Endothelial cell of umbilical vein (primary cell): ENCODE measurements around the gene C1orf210. TPM values are rescaled to one million over a fixed set of nuclear protein-coding genes. Genes with fewer than 3 reads are reported as not detected.

Source experiments
- BruUV-seq: library from RNA; stranded (reverse); fragments of 400-500 nt; replicated peaks from 2 replicates; lab custom pipeline; 2021; lab: Mats Ljungman, UMichigan
- CTCF ChIA-PET: fragments of 300-600, 350-600 bp; sonication (Branson Sonifier 250); formaldehyde crosslinking; loops from one replicate; lab custom pipeline; 2021; ENCODE audit warnings: antibody characterized with exemption, inconsistent platforms; lab: Charles Lee
- POLR2A ChIA-PET: fragments of 300-600, 350-600 bp; sonication (Branson Sonifier 250); formaldehyde crosslinking; loops from one replicate; lab custom pipeline; 2021; ENCODE audit warnings: antibody characterized with exemption, inconsistent platforms; lab: Charles Lee
- DNase-seq: peaks from one replicate; pipeline ENCODE4 v3.0.0-alpha.2; 2011; ENCODE audit warnings: low read depth, low spot score
- FAIRE-seq: peaks from 2 replicates; lab custom pipeline; 2011; peaks lifted over from hg19 to GRCh38; lab: Jason Lieb, UNC
- H2AFZ ChIP-seq: 2 replicates; pipeline ENCODE4 v1.6.0; 2012; ENCODE audit warnings: low read depth, low read length, control low read depth, inconsistent platforms
- H3K27ac ChIP-seq: 2 replicates; pipeline ENCODE4 v1.5.1; 2011; ENCODE audit warnings: low read depth, mild to moderate bottlenecking, control low read depth, low read length, moderate library complexity; ENCODE audit not compliant: insufficient read depth
- H3K27me3 ChIP-seq, 2 experiments: 2 replicates each; pipeline versions ENCODE4 v1.6.0 to v1.6.1; 2011; ENCODE audit warnings: low read length in 2 of 2, mixed read lengths in 1 of 2; ENCODE audit not compliant: control insufficient read depth in 2 of 2, insufficient read depth in 2 of 2
- H3K36me3 ChIP-seq, 2 experiments: 2 replicates in 1 of 2; 3 replicates in 1 of 2; pipeline ENCODE4 v1.5.1; 2011; ENCODE audit warnings: low read length in 2 of 2, mild to moderate bottlenecking in 1 of 2, moderate library complexity in 1 of 2; ENCODE audit not compliant: control insufficient read depth in 2 of 2, insufficient read depth in 2 of 2; ENCODE audit errors: extremely low read depth in 1 of 2
- H3K4me1 ChIP-seq: 3 replicates; pipeline ENCODE4 v1.5.1; 2011; ENCODE audit warnings: mild to moderate bottlenecking, low read length; ENCODE audit not compliant: control insufficient read depth, insufficient read depth; ENCODE audit errors: extremely low read depth
- H3K4me2 ChIP-seq: 2 replicates; pipeline ENCODE4 v1.6.1; 2011; ENCODE audit warnings: low read length, control low read depth, mixed read lengths; ENCODE audit not compliant: insufficient read depth
- H3K4me3 ChIP-seq, 3 experiments: fragments of 200-600 bp in 1 of 3; sonication (generic), shearing (Covaris generic) in 1 of 3; replicated peaks in 1 of 3; 2 replicates each; pipeline ENCODE4 v1.5.1; 2011 to 2016; ENCODE audit warnings: control low read depth in 3 of 3, low read length in 3 of 3, mild to moderate bottlenecking in 2 of 3, inconsistent platforms in 1 of 3, low read depth in 1 of 3, moderate library complexity in 1 of 3; ENCODE audit not compliant: insufficient read depth in 1 of 3
- H3K79me2 ChIP-seq: 2 replicates; pipeline ENCODE4 v1.6.0; 2012; ENCODE audit warnings: low read length, inconsistent platforms; ENCODE audit not compliant: control insufficient read depth, insufficient read depth
- H3K9ac ChIP-seq: replicated peaks from 2 replicates; pipeline ENCODE3; 2011; ENCODE audit warnings: low read length, control low read depth; ENCODE audit not compliant: insufficient read depth; ENCODE audit errors: extremely low read depth
- H3K9me1 ChIP-seq: replicated peaks from 3 replicates; pipeline ENCODE4 v1.6.0; 2011; ENCODE audit warnings: mild to moderate bottlenecking, low read length; ENCODE audit not compliant: control insufficient read depth, insufficient read depth; ENCODE audit errors: extremely low read depth
- H3K9me3 ChIP-seq: replicated peaks from 2 replicates; pipeline ENCODE4 v1.5.1; 2012; ENCODE audit warnings: low read length, inconsistent platforms; ENCODE audit not compliant: control insufficient read depth, insufficient read depth
- H4K20me1 ChIP-seq: replicated peaks from 2 replicates; pipeline ENCODE3; 2011; ENCODE audit warnings: mild to moderate bottlenecking, low read length; ENCODE audit not compliant: control insufficient read depth, insufficient read depth; ENCODE audit errors: extremely low read depth
- FOS ChIP-seq: IDR thresholded peaks from 2 replicates; pipeline ENCODE4 v1.6.1; 2011; ENCODE audit warnings: mild to moderate bottlenecking, low read length, moderate library complexity, borderline replicate concordance; ENCODE audit not compliant: insufficient read depth
- MAX ChIP-seq: IDR thresholded peaks from 2 replicates; pipeline ENCODE4 v1.6.1; 2011; ENCODE audit not compliant: insufficient read depth, insufficient read length
- POLR2A ChIP-seq: IDR thresholded peaks from 2 replicates; pipeline ENCODE4 v1.6.1; 2012; ENCODE audit warnings: low read depth, mild to moderate bottlenecking, control low read depth, low read length
- POLR2AphosphoS5 ChIP-seq: IDR thresholded peaks from 2 replicates; pipeline ENCODE4 v1.6.1; 2012; ENCODE audit warnings: low read depth, mild to moderate bottlenecking, control low read depth, low read length, moderate library complexity; ENCODE audit not compliant: insufficient read depth
- dilution Hi-C: fragments of 300-500 bp; cut with MboI; formaldehyde crosslinking; loops from one replicate; pipeline ENCODE4 v1.15.0; 2019; ENCODE audit warnings: low sequenced_read_pairs; ENCODE audit not compliant: extremely low pct_ligation_motif_present
- intact Hi-C: fragments of 100-400 bp; cut with micrococcal nuclease; formaldehyde crosslinking; loops from one replicate; pipeline ENCODE4 v1.10.0; 2022
- polyA plus RNA-seq, 4 experiments: library from polyadenylated mRNA; depleted of rRNA in 3 of 4; stranded (reverse) in 3 of 4; unstranded in 1 of 4; fragments of >200 nt; gene quantifications; 2 replicates each; pipeline versions ENCODE4 v1.2.1 to v1.2.3, GENCODE V29; 2011 to 2012; ENCODE audit warnings: missing spikeins in 1 of 4
- total RNA-seq: library from RNA; stranded (reverse); gene quantifications from 2 replicates; pipeline ENCODE4 v1.2.3, GENCODE V29; 2021
- TF ChIP-seq, protein P1 (sequence below), 2 donors: IDR thresholded peaks; 1 replicate in 1 of 2; 2 replicates in 1 of 2; pipeline ENCODE4 v1.5.1; 2011; ENCODE audit warnings: low read length in 2 of 2, mild to moderate bottlenecking in 2 of 2, moderate library complexity in 2 of 2, control low read depth in 1 of 2, inconsistent platforms in 1 of 2, low read depth in 1 of 2; ENCODE audit not compliant: insufficient read depth in 1 of 2; ENCODE audit errors: extremely low read depth in 1 of 2

The C1orf210 gene
- total and polyA plus RNA-seq, 2 donors (not counting 3 experiments of a cell fraction or from before 2014, with no cell fraction given): not detected

GRCh38 chr1:43300378-43301094 is 15.2 kb upstream of the C1orf210 start, which contains the start of gene TIE1:
TIE1 (plus strand) TSS chr1:43300982; CDS start chr1:43301072, 90 bp downstream.
- Histone ChIP-seq H3K9me3 (no peaks in the 10 kb centered on the region), H3K27ac (peak within 1 kb of the TSS; percentile 84)
- DNase-seq: peak; percentile 94

More at GRCh38 chr1:43300378-43301094, 15.2 kb upstream of the C1orf210 start, which contains the start of gene TIE1:
- peak within 1 kb of the TSS; percentile 98 for H3K4me2 ChIP-seq
- H4K20me1 ChIP-seq: no peaks in the 10 kb centered on the region
- H3K4me3 ChIP-seq: peak within 1 kb of the TSS; percentile 47 to 96 (median 76)
- ChIA-PET CTCF (interaction anchor here (1.4 to 1.5 kb wide), 3 partner anchors 29 to 114 kb away, joined by 3 to 7 read pairs (median 7); no protein-coding TSS in a partner anchor), POLR2A (interaction anchor here (0.6 to 1.3 kb wide), 5 partner anchors 9 to 349 kb away, joined by 3 to 10 read pairs (median 4); no protein-coding TSS in a partner anchor)
- TF ChIP-seq MAX (no peak), POLR2A (peak; percentile 98), FOS (peak; percentile 26), POLR2AphosphoS5 (peak; percentile 96)
- TF ChIP-seq, protein P1, sequence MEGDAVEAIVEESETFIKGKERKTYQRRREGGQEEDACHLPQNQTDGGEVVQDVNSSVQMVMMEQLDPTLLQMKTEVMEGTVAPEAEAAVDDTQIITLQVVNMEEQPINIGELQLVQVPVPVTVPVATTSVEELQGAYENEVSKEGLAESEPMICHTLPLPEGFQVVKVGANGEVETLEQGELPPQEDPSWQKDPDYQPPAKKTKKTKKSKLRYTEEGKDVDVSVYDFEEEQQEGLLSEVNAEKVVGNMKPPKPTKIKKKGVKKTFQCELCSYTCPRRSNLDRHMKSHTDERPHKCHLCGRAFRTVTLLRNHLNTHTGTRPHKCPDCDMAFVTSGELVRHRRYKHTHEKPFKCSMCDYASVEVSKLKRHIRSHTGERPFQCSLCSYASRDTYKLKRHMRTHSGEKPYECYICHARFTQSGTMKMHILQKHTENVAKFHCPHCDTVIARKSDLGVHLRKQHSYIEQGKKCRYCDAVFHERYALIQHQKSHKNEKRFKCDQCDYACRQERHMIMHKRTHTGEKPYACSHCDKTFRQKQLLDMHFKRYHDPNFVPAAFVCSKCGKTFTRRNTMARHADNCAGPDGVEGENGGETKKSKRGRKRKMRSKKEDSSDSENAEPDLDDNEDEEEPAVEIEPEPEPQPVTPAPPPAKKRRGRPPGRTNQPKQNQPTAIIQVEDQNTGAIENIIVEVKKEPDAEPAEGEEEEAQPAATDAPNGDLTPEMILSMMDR (IDR thresholded peaks at IDR 0.05; ENCODE audit: extremely low read depth in 1 of 2, insufficient read depth in 1 of 2, low read depth in 1 of 2, low read length in 2 of 2): no peak
- H2AFZ ChIP-seq: peak within 1 kb of the TSS; percentile 13
- dilution Hi-C loops (no loop called here), intact Hi-C loops (loop anchor here (1.0 to 5.0 kb wide), 6 partner anchors 26 to 172 kb away; partner anchors contain the start of genes CDC20, CFAP57 and EBNA1BP2)
- peak within 1 kb of the TSS; percentile 96 for H3K9ac ChIP-seq
- peaks cover 45% of the 10 kb centered on the region for H3K4me1 ChIP-seq
- H3K79me2 ChIP-seq: peaks cover 48% of the 10 kb centered on the region
- no peaks in the 10 kb centered on the region for H3K27me3 ChIP-seq
- no peaks in the 10 kb centered on the region for H3K9me1 ChIP-seq
- peak; percentile 99 for FAIRE-seq
- peaks cover 4 to 8% of the 10 kb centered on the region in 2 experiments for H3K36me3 ChIP-seq
- BruUV-seq: TSS peak; percentile 67
